Measurements from ENCODE around the gene CTNNA3.

Gene CTNNA3

DNA sequence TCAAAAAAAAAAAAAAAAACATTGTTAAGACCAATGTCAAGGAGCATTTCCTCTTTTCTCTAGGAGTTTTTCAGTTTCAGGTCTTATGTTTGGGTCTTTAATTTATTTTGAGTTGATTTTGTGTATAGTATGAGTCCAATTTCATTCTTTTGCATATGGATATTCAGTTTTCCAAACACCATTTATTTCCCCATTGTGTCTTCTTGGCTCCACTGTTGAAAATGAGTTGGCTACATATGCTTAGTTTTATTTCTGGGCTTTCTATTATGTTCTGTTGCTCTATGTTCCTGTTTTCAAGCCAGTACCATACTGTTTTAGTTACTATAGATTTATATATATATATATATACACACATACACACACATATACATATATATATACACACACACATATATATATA lies 1506.7 kb downstream of the CTNNA3 start:
- TF ChIP-seq, protein P1, sequence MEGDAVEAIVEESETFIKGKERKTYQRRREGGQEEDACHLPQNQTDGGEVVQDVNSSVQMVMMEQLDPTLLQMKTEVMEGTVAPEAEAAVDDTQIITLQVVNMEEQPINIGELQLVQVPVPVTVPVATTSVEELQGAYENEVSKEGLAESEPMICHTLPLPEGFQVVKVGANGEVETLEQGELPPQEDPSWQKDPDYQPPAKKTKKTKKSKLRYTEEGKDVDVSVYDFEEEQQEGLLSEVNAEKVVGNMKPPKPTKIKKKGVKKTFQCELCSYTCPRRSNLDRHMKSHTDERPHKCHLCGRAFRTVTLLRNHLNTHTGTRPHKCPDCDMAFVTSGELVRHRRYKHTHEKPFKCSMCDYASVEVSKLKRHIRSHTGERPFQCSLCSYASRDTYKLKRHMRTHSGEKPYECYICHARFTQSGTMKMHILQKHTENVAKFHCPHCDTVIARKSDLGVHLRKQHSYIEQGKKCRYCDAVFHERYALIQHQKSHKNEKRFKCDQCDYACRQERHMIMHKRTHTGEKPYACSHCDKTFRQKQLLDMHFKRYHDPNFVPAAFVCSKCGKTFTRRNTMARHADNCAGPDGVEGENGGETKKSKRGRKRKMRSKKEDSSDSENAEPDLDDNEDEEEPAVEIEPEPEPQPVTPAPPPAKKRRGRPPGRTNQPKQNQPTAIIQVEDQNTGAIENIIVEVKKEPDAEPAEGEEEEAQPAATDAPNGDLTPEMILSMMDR (IDR thresholded peaks at IDR 0.05), result no peak

DNA sequence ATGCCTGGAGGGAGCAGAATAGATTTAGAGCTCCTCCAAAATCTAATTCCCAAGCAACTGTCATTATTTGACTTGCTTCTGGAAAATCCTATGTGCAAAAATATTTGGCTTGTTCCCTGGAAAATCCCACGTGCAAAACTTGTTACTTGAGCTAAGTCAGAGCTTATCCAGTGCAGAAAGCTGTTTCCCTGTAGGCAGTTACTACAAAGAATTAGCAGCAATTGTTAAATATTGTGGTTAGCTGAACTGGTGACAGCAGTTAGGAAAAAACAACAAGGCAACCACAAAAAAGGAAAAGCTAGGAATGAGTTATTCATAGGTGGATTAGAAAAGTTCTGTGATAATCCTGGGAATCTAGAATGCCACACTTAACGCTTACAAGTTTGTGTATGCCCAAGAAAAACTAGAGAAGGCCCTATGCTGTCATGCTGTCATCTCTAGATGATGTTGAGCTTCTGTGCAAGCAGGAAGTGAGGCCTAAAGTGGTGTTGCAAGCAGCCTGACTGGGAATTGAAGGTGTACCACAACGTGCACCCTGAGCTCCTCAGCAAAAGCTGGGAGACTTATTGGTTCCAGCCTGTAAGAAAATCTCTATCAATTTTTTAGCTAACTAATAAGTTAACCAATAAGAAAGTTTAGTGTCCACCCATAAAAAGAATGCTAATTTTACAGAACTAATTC lies 1508.8 kb downstream of the CTNNA3 start:
- TF ChIP-seq, protein P1 (IDR thresholded peaks at IDR 0.05), result no peak

DNA sequence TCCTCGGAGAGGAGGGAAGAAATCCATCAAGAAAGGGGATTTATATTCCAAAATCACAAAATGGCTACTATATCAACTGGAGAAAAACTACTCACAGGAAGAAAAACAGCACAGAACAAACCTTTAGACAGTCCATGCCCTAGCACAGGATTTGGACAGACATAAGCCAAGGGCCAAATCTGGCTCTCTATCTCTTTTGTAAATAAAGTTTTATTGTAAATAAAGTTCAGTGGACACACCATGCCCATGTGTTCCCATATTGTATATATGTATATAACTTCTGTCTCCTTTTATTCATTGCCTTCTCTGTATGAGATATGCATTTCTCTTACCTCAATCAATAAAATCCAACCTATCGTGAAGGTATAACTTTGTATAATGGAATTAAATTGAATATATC lies 1513.0 kb downstream of the CTNNA3 start:
- TF ChIP-seq, protein P1 (IDR thresholded peaks at IDR 0.05), result no peak

DNA sequence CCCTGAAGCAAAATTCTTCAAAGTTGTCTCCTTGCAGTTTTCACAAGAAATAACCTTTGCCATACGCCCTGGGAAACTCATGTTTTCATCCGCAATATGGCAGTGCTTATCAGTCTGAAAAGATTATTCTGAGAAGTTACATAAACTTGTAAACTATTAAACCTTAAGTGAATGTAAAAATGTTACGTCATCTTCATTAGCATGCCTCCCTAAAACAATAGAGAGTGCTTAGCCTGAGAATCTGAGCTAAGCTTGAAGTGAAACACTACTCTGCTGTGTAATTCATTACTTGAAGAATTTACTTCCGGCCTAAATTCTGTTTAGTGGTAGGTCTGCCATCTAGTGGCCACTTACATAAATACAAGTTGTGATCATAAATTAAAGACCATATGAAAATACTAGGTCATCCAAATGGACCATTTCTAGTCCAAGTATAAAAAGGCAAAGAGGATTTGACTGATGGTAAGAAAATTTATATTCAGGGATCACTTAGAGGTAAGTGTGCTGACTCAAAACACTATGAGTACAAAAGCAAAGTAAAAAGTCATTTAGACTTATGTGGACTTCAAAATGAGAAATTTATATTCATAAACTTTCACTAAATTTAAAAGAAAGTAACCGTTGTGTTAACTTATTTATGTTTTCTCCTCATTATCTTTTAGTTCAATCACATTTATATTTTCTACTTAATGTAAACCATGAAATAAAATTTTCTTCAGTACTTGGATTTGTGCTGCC lies 1515.2 kb downstream of the CTNNA3 start:
- TF ChIP-seq, protein P1 (IDR thresholded peaks at IDR 0.05), result peak; percentile 60

DNA sequence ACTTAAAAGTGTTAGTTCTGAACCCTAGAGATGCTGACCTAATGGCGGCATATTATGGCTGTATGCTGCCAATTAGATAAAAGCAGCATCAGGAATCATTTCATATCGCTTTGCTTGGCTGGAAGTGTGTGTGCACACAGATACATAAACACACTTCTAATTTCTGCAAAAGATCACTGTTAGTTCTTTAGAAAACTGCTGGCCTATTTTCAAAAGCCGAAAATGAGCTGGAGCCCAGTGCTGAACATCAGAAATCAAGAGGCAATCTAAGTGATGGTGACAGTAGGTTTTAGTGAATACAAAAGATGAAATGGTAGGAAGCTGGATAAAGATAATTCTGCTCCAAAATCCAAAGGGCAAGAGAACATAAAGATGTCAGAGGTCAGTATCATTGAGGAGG lies 1516.0 kb downstream of the CTNNA3 start:
- TF ChIP-seq, protein P1 (IDR thresholded peaks at IDR 0.05), result no peak

DNA sequence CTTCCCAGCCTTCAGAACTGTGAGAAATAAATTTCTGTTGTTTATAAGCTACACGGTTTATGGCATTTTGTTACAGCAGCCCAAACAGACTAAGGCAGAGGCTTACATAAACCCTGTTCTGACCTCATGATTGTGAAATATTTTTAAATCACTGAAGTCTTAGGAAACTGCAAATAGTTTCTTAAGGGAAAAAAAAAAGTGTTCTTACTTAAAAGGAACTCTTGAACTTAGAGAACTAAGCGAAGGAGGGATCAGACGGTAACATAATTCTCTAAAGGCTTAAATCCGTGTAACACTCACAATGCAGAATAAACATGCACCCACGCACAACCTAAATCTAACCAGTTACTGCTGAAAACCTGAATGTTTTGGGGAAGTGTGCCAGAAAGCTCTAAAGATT lies 1519.2 kb downstream of the CTNNA3 start:
- TF ChIP-seq, protein P1 (IDR thresholded peaks at IDR 0.05), result no peak

DNA sequence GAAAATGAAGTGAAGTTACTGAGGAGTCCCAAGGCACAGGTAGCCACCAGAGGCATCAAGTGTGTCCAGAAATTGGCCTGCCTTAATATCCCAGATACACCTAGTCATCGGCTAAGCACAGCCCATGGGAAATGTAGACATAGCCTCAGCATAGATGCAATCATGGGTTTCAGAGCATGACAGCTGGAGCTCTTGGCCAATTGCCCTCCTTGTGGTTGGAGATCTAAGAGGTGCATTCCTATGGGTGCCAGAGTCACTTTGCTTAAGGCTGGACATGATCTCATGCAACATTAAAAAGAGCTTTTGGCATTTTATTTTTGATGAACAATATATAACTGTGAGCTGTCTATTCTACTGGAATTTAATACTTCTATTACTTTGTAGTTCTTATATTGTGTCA lies 1528.2 kb downstream of the CTNNA3 start:
- TF ChIP-seq, protein P1 (IDR thresholded peaks at IDR 0.05), result no peak

All from LNCAP (cell line).